SK-N-MC (cell line): ENCODE measurements around the gene TTC7B.

Experiments used
- EZH2 ChIP-seq: fragments of 200-600 bp; sonication (generic); IDR thresholded peaks from one replicate; pipeline ENCODE4 v1.6.1; 2017; ENCODE audit warnings: antibody characterized with exemption
- FOXP2 ChIP-seq: optimal IDR thresholded peaks from 2 replicates; pipeline ENCODE3; 2011; ENCODE audit warnings: mild to moderate bottlenecking, moderate library complexity; ENCODE audit not compliant: insufficient read depth; ENCODE audit errors: extremely low read length, control extremely low read depth
- POLR2AphosphoS5 ChIP-seq: IDR thresholded peaks from 2 replicates; pipeline ENCODE4 v1.6.1; 2012; ENCODE audit warnings: mild to moderate bottlenecking, low read depth, low read length, borderline replicate concordance

DNA sequence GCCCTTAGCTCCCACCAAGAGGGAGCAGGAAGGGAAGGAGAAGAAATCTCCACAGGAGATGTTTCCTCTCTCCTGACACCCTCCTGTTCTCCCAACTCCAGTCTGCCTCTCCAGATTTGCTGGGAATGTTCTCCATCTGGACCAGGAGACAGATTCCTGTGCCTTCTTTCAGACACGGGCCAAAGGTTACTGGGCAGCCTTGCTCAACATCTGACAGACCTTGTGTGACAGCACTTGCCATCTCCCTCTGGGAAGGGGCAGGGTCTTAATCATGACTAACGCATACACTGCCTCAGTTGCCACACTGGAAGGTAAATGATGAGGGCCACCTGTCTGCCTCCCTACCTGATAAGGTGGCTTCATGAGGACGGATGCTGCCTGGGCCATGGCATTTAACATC lies 2.5 kb upstream of the TTC7B start:
- TF ChIP-seq POLR2AphosphoS5 (no peak), EZH2 (no peak), FOXP2 (no peak)
